Keratinocyte (primary cell): Measurements from ENCODE around the gene ZNF26. TPM values are rescaled to one million over a fixed set of nuclear protein-coding genes. Genes with fewer than 3 reads are reported as not detected.

Source experiments
- DNase-seq: peaks from one replicate; pipeline ENCODE4 v3.0.0-alpha.2; 2011; ENCODE audit warnings: low read depth, missing footprints, low spot score
- FAIRE-seq: peaks from 2 replicates; lab custom pipeline; 2011; peaks lifted over from hg19 to GRCh38; lab: Jason Lieb, UNC
- H2AFZ ChIP-seq: 2 replicates; pipeline ENCODE4 v1.6.0; 2012; ENCODE audit warnings: low read length, control low read depth, inconsistent platforms; ENCODE audit not compliant: control insufficient read depth
- H3K27ac ChIP-seq: 2 replicates; pipeline ENCODE4 v1.5.1; 2011; ENCODE audit warnings: low read length; ENCODE audit not compliant: control insufficient read depth, insufficient read depth
- H3K27me3 ChIP-seq: 3 replicates; pipeline ENCODE4 v1.6.0; 2011; ENCODE audit warnings: low read length; ENCODE audit not compliant: control insufficient read depth, insufficient read depth; ENCODE audit errors: extremely low read depth
- H3K36me3 ChIP-seq, 2 experiments: 2 replicates in 1 of 2; 3 replicates in 1 of 2; pipeline ENCODE4 v1.5.1; 2011; ENCODE audit warnings: low read length in 2 of 2, mild to moderate bottlenecking in 1 of 2; ENCODE audit not compliant: control insufficient read depth in 2 of 2, insufficient read depth in 2 of 2; ENCODE audit errors: extremely low read depth in 1 of 2
- H3K4me1 ChIP-seq: 3 replicates; pipeline ENCODE4 v1.5.1; 2011; ENCODE audit warnings: low read length; ENCODE audit not compliant: control insufficient read depth, insufficient read depth; ENCODE audit errors: extremely low read depth
- H3K4me2 ChIP-seq: 3 replicates; pipeline ENCODE4 v1.6.0; 2011; ENCODE audit warnings: low read depth, low read length; ENCODE audit not compliant: control insufficient read depth, insufficient read depth; ENCODE audit errors: extremely low read depth
- H3K4me3 ChIP-seq, 3 experiments: fragments of 200-600 bp in 1 of 3; sonication (generic) in 1 of 3; 2 replicates in 2 of 3; 3 replicates in 1 of 3; pipeline ENCODE4 v1.5.1; 2011 to 2016; ENCODE audit warnings: low read length in 3 of 3, mild to moderate bottlenecking in 3 of 3, control low read depth in 2 of 3, inconsistent platforms in 1 of 3, low read depth in 1 of 3, mixed read lengths in 1 of 3, mixed run types in 1 of 3, moderate library complexity in 1 of 3; ENCODE audit not compliant: control insufficient read depth in 2 of 3, insufficient read depth in 2 of 3; ENCODE audit errors: extremely low read depth in 1 of 3
- H3K79me2 ChIP-seq: 2 replicates; pipeline ENCODE4 v1.6.0; 2012; ENCODE audit warnings: low read length; ENCODE audit not compliant: control insufficient read depth, insufficient read depth
- H3K9ac ChIP-seq: 3 replicates; pipeline ENCODE4 v1.6.0; 2011; ENCODE audit warnings: low read length; ENCODE audit not compliant: control insufficient read depth, insufficient read depth; ENCODE audit errors: extremely low read depth
- H3K9me1 ChIP-seq: 3 replicates; pipeline ENCODE4 v1.6.0; 2011; ENCODE audit warnings: low read length; ENCODE audit not compliant: control insufficient read depth, insufficient read depth; ENCODE audit errors: extremely low read depth
- H3K9me3 ChIP-seq: 2 replicates; pipeline ENCODE4 v1.5.1; 2012; ENCODE audit warnings: low read depth, low read length; ENCODE audit not compliant: control insufficient read depth
- H4K20me1 ChIP-seq: 3 replicates; pipeline ENCODE4 v1.6.0; 2011; ENCODE audit warnings: low read length; ENCODE audit not compliant: control insufficient read depth, insufficient read depth; ENCODE audit errors: extremely low read depth
- EZH2 ChIP-seq: IDR thresholded peaks from one replicate; pipeline ENCODE4 v1.6.1; 2012; ENCODE audit warnings: inconsistent platforms, mild to moderate bottlenecking, low read length, moderate library complexity
- dilution Hi-C: fragments of 300-500 bp; cut with MboI; formaldehyde crosslinking; loops from one replicate; pipeline ENCODE4 v1.7.0; 2020; ENCODE audit warnings: low sequenced_read_pairs; ENCODE audit not compliant: extremely low pct_ligation_motif_present
- polyA plus RNA-seq, 5 experiments: library from polyadenylated mRNA; depleted of rRNA in 3 of 5; stranded (reverse) in 3 of 5; stranded (forward) in 1 of 5; unstranded in 1 of 5; fragments of >200 nt; gene quantifications; 1 replicate in 1 of 5; 2 replicates in 3 of 5; 3 replicates in 1 of 5; pipeline versions ENCODE4 v1.2.1 to v1.2.3, GENCODE V29; 2011 to 2012; ENCODE audit warnings: missing spikeins in 2 of 5, low read depth in 1 of 5, low replicate concordance in 1 of 5
- TF ChIP-seq, protein P1 (sequence below), 3 experiments: IDR thresholded peaks in 1 of 3; conservative IDR thresholded peaks in 1 of 3; optimal IDR thresholded peaks in 1 of 3; 2 replicates in 2 of 3; 3 replicates in 1 of 3; pipeline versions ENCODE3 to v1.5.1; 2011; ENCODE audit warnings: low read length in 3 of 3, mild to moderate bottlenecking in 3 of 3, moderate library complexity in 2 of 3, control low read depth in 1 of 3, inconsistent platforms in 1 of 3; ENCODE audit not compliant: insufficient read depth in 2 of 3; ENCODE audit errors: extremely low read depth in 1 of 3

The ZNF26 gene
- polyA plus RNA-seq, 1 donor (not counting 4 experiments of a cell fraction or from before 2014, with no cell fraction given) = 4.5 TPM

DNA sequence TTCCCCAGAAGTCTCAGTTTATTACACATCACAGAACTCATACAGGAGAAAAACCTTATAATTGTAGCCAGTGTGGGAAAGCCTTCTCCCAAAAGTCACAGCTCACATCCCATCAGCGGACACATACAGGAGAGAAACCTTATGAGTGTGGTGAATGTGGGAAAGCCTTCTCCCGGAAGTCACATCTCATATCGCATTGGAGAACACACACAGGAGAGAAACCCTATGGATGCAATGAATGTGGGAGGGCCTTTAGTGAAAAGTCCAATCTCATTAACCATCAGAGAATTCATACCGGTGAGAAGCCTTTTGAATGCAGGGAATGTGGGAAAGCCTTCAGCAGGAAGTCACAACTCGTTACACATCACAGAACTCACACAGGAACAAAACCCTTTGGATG, 71.3 kb downstream of the ZNF26 start:
- Histone ChIP-seq H3K4me2 (no peak overlapping the region), H3K27me3 (no peaks in the 10 kb centered on the region), H3K9me1 (no peaks in the 10 kb centered on the region), H3K4me3 (no peak overlapping the region), H3K79me2 (no peaks in the 10 kb centered on the region), H3K4me1 (no peaks in the 10 kb centered on the region), H3K27ac (no peak overlapping the region), H3K9me3 (peaks cover 64% of the 10 kb centered on the region), H3K9ac (no peak overlapping the region), H2AFZ (no peak overlapping the region), H3K36me3 (peaks cover 13 to 19% of the 10 kb centered on the region in 2 experiments), H4K20me1 (no peaks in the 10 kb centered on the region)
- dilution Hi-C loops = no loop called here
- DNase-seq (no peak), FAIRE-seq (no peak)
- TF ChIP-seq EZH2 = no peak
- TF ChIP-seq, protein P1, sequence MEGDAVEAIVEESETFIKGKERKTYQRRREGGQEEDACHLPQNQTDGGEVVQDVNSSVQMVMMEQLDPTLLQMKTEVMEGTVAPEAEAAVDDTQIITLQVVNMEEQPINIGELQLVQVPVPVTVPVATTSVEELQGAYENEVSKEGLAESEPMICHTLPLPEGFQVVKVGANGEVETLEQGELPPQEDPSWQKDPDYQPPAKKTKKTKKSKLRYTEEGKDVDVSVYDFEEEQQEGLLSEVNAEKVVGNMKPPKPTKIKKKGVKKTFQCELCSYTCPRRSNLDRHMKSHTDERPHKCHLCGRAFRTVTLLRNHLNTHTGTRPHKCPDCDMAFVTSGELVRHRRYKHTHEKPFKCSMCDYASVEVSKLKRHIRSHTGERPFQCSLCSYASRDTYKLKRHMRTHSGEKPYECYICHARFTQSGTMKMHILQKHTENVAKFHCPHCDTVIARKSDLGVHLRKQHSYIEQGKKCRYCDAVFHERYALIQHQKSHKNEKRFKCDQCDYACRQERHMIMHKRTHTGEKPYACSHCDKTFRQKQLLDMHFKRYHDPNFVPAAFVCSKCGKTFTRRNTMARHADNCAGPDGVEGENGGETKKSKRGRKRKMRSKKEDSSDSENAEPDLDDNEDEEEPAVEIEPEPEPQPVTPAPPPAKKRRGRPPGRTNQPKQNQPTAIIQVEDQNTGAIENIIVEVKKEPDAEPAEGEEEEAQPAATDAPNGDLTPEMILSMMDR (optimal IDR thresholded peaks at IDR 0.05 in 1 of 3, IDR thresholded peaks at IDR 0.05 in 1 of 3, conservative IDR thresholded peaks at IDR 0.05 in 1 of 3; ENCODE audit: extremely low read depth in 1 of 3, insufficient read depth in 2 of 3, low read length in 3 of 3) = no peak

DNA sequence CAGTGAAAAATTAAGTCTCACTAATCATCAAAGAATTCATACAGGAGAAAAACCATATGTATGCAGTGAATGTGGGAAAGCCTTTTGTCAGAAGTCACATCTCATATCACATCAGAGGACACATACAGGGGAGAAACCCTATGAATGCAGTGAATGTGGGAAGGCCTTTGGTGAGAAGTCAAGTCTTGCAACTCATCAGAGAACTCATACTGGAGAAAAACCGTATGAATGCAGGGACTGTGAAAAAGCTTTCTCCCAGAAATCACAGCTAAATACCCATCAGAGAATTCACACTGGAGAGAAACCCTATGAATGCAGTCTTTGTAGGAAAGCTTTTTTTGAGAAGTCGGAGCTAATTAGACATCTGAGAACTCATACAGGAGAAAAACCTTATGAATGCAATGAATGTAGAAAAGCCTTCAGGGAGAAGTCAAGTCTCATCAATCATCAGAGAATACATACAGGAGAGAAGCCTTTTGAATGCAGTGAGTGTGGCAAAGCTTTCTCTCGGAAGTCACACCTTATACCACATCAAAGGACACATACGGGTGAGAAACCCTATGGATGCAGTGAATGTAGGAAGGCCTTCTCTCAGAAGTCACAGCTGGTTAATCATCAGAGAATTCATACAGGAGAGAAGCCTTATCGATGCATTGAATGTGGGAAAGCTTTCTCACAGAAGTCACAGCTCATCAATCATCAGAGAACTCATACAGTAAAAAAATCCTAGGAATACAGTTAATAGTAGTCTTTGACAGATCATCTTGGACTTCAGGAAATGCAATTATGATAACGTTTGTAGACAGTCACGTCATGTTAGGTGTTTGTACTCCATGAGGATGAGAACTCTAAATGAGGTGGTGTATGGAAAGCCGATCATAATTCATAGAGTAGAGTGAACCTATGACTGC, 72.3 kb downstream of the ZNF26 start:
- no peaks in the 10 kb centered on the region for H3K9me1 ChIP-seq
- H3K9ac ChIP-seq = no peak overlapping the region
- no peak overlapping the region for H2AFZ ChIP-seq
- H3K4me2 ChIP-seq = no peak overlapping the region
- no peak overlapping the region for H3K27ac ChIP-seq
- peaks cover 10 to 16% of the 10 kb centered on the region in 2 experiments for H3K36me3 ChIP-seq
- H3K4me3 ChIP-seq = no peak overlapping the region
- H3K4me1 ChIP-seq = no peaks in the 10 kb centered on the region
- H3K79me2 ChIP-seq = no peaks in the 10 kb centered on the region
- H4K20me1 ChIP-seq = no peaks in the 10 kb centered on the region
- H3K27me3 ChIP-seq = no peaks in the 10 kb centered on the region
- no peak for DNase-seq
- no peak for TF ChIP-seq EZH2
- TF ChIP-seq, protein P1 (optimal IDR thresholded peaks at IDR 0.05 in 1 of 3, IDR thresholded peaks at IDR 0.05 in 1 of 3, conservative IDR thresholded peaks at IDR 0.05 in 1 of 3; ENCODE audit: extremely low read depth in 1 of 3, insufficient read depth in 2 of 3, low read length in 3 of 3) = no peak
- H3K9me3 ChIP-seq = peaks cover 63% of the 10 kb centered on the region
- dilution Hi-C loops = no loop called here
- no peak for FAIRE-seq
